Liver (tissue), 3 donors: ENCODE results near the gene ABCC1.

ENCODE experiments used
- ATF3 ChIP-seq: IDR thresholded peaks from 2 replicates; pipeline ENCODE4 v1.6.1; 2016; ENCODE audit warnings: antibody characterized with exemption
- CTCF ChIP-seq: fragments of 150-350 bp; IDR thresholded peaks from 2 replicates; pipeline ENCODE4 v1.5.1; 2017; ENCODE audit warnings: improper control_type of control experiment, low read depth, low read length; ENCODE audit not compliant: missing input control
- EGR1 ChIP-seq, 2 donors: IDR thresholded peaks; 2 replicates each; pipeline ENCODE4 v1.6.1; 2016 to 2018; ENCODE audit warnings: antibody characterized with exemption in 2 of 2, low read depth in 2 of 2
- FOXA1 ChIP-seq: IDR thresholded peaks from 2 replicates; pipeline ENCODE4 v1.6.1; 2016; ENCODE audit warnings: antibody characterized with exemption
- FOXA2 ChIP-seq: IDR thresholded peaks from 2 replicates; pipeline ENCODE4 v1.6.1; 2016; ENCODE audit warnings: antibody characterized with exemption
- GABPA ChIP-seq, 2 donors: IDR thresholded peaks in 1 of 2; conservative IDR thresholded peaks in 1 of 2; 2 replicates each; pipeline ENCODE4 v1.6.1; 2016; ENCODE audit warnings: antibody characterized with exemption in 2 of 2, mild to moderate bottlenecking in 1 of 2, moderate library complexity in 1 of 2
- HNF4G ChIP-seq: IDR thresholded peaks from 2 replicates; pipeline ENCODE4 v1.6.1; 2016; ENCODE audit warnings: antibody characterized with exemption
- JUND ChIP-seq, 2 donors: IDR thresholded peaks; 2 replicates each; pipeline ENCODE4 v1.6.1; 2016; ENCODE audit warnings: antibody characterized with exemption in 2 of 2
- RAD21 ChIP-seq, 2 donors: IDR thresholded peaks; 2 replicates each; pipeline ENCODE4 v1.6.1; 2016; ENCODE audit warnings: antibody characterized with exemption in 2 of 2, mild to moderate bottlenecking in 2 of 2
- SP1 ChIP-seq: IDR thresholded peaks from 2 replicates; pipeline ENCODE4 v1.6.1; 2018; ENCODE audit warnings: antibody characterized with exemption, mild to moderate bottlenecking
- TAF1 ChIP-seq: conservative IDR thresholded peaks from 2 replicates; pipeline ENCODE4 v1.6.1; 2016; ENCODE audit warnings: antibody characterized with exemption, mild to moderate bottlenecking
- YY1 ChIP-seq: IDR thresholded peaks from 2 replicates; pipeline ENCODE4 v1.6.1; 2016; ENCODE audit warnings: antibody characterized with exemption, mild to moderate bottlenecking
- ZBTB33 ChIP-seq: IDR thresholded peaks from 2 replicates; pipeline ENCODE4 v1.6.1; 2016; ENCODE audit warnings: antibody characterized with exemption
- TF ChIP-seq, protein P1 (sequence below): IDR thresholded peaks from 2 replicates; pipeline ENCODE4 v1.6.1; 2016; ENCODE audit warnings: antibody characterized with exemption
- donor health status: healthy.
- donor health status: healthy.

GRCh38 chr16:16186820-16187219, 237.4 kb downstream of the ABCC1 start:
- TF ChIP-seq CTCF (no peak), YY1 (no peak), FOXA1 (no peak), TAF1 (no peak), RAD21 (IDR thresholded peaks at IDR 0.05) (no peak), ATF3 (no peak), SP1 (no peak), ZBTB33 (no peak), JUND (IDR thresholded peaks at IDR 0.05) (no peak), EGR1 (IDR thresholded peaks at IDR 0.05; ENCODE audit: low read depth in 2 of 2) (no peak), FOXA2 (no peak), HNF4G (no peak), GABPA (IDR thresholded peaks at IDR 0.05 in 1 of 2, conservative IDR thresholded peaks at IDR 0.05 in 1 of 2) (no peak)
- TF ChIP-seq, protein P1, sequence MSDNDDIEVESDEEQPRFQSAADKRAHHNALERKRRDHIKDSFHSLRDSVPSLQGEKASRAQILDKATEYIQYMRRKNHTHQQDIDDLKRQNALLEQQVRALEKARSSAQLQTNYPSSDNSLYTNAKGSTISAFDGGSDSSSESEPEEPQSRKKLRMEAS: no peak
